Body of pancreas (tissue), 4 donors: Measurements from ENCODE around the gene COL18A1.

Experiments
- POLR2A ChIP-seq, 3 donors: fragments of 450-650 bp; IDR thresholded peaks; one replicate each; pipeline ENCODE4 v1.6.1; 2016; ENCODE audit warnings: antibody characterized with exemption in 3 of 3, mild to moderate bottlenecking in 2 of 3
- TF ChIP-seq, protein P1 (sequence below), 7 experiments: fragments of 450-650 bp in 4 of 7; fragments of 200-600 bp in 3 of 7; sonication (generic) in 3 of 7; IDR thresholded peaks; one replicate each; pipeline ENCODE4 v1.5.1; 2016 to 2019; ENCODE audit warnings: antibody characterized with exemption in 7 of 7

- TF ChIP-seq, protein P1, sequence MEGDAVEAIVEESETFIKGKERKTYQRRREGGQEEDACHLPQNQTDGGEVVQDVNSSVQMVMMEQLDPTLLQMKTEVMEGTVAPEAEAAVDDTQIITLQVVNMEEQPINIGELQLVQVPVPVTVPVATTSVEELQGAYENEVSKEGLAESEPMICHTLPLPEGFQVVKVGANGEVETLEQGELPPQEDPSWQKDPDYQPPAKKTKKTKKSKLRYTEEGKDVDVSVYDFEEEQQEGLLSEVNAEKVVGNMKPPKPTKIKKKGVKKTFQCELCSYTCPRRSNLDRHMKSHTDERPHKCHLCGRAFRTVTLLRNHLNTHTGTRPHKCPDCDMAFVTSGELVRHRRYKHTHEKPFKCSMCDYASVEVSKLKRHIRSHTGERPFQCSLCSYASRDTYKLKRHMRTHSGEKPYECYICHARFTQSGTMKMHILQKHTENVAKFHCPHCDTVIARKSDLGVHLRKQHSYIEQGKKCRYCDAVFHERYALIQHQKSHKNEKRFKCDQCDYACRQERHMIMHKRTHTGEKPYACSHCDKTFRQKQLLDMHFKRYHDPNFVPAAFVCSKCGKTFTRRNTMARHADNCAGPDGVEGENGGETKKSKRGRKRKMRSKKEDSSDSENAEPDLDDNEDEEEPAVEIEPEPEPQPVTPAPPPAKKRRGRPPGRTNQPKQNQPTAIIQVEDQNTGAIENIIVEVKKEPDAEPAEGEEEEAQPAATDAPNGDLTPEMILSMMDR (IDR thresholded peaks at IDR 0.05), result no peak
- no peak for TF ChIP-seq POLR2A (IDR thresholded peaks at IDR 0.05)
Observed at GRCh38 chr21:45502006-45502345, 97.0 kb downstream of the COL18A1 start.
